ENCODE data around the gene DLG2.
"Not testable (repeated sequence)": the region's sequence is repeated elsewhere in the genome, so short reads cannot be mapped to it uniquely, and the experiment has no call there.

The DLG2 gene

DNA sequence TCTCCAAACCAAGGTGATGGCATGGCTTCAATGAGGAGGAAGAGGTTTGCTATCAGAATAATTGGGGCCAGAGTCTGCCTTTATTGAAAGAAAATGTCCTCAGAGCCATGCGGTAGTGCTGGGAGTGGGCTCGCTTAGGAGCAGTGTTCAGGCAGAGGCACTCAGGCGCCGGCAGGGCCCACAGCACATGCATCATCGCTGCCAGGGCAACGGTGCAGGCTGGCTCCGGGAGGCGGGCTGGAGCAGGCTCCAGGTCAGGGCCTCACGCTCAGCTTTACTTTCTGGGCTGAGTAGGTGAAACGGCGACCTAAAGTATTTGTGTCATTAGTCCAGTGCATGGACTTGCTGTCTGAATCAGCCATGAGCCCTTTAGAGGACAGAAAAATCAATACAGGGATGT, 2171.1 kb downstream of the DLG2 start:
- DNase-seq: no peak

DNA sequence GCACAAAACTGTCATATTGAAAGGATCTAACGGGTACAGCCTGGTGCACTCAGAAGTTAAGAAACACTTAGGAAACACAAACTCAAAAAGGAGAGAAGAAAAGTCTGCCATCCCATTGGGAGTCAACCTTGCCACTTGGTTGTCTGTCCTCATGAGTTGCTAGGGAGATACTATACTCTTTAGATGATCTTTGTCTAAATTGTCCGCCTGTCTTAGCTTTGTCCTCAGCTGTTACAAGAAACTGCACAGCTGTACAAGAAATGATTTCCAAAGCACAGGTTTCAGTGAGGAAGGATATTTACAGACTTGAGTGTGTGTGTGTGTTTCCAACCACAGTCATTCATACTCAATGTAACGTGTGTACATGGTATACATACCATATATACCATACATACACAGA, 2171.8 kb downstream of the DLG2 start:
- no peak for DNase-seq

DNA sequence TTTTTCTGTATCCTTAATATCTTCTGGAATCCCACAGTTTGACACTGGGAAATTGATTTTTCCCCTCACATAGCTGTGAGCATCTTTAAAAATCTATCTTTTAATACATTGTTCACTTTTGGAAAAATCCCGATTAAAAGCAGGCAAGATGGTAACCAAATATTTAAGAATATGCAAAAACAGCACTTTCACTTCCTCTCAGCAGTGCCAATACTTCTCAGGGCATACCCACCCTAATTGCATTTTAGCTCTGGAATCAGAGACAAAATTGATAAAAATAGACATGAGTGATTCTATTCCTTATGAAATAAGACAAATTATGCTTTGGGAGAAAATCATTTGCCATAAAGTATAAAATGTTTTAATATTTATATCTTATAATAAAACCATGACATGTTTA, 2172.5 kb downstream of the DLG2 start:
- DNase-seq: no peak

DNA sequence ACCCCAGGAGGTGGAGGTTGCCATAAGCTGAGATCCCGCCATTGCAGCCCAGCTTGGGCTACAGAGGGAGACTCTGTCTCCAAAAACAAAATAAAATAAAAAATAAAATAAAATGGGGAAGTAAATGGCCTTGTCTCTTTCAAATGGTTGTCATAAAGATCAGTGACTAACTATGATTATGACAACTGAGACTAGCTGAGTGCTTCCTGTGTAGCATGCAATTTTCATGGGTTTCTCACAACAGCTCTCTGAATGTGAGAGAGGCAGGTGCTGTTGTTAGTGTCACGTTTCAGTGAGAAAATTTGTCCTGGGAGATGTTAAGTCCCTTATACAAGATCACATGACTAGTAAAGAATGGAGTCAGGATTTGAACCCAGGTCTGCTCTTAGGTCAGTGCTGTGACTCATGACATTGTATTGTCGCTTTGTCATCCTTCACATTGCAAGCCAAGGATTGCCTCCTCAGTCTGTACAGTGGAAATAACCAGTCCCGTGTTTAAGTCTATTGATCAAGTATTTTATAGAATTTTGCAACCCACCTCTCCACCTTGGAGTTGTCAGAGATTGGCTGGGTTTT, 2177.7 kb downstream of the DLG2 start:
- no peak for DNase-seq

DNA sequence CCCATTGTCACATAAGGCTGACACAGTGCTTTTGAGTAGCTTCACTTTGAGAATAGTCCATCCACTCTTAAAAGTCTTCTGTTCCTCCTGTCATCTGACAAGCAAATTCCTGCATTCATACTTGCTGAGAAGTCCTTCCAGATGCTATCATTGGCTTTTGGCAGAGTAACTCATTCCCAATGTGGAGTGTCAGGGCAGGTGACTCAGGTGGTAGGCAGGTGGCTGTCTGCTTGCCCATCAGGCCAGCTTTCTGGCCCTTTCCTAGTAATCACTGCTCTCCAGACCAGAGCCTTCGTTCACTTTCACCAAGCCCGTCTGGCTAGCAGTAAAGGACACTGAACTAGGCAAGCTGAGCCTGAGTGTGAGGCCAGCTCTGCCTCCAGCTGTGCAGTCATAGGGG, 2178.5 kb downstream of the DLG2 start:
- DNase-seq: no peak

DNA sequence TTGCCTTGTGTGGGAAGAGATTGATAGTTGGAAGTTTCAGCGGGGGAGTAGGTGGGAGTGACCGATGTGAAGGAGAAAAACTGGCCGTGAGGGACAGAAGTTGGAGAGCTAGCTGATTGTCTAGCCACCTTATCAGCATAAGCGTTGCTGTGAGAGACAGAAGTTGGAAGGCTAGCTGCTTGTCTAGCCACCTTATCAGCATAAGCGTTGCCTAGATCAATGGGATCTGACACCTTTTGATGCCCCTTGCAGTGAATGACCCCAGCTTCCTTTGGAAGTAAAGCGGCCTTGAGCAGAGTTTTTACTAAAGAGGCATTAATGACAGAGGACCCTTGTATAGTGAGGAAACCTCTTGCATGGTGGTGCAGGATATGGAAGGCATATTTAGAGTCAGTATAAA, 2183.3 kb downstream of the DLG2 start:
- not testable (repeated sequence) for DNase-seq

DNA sequence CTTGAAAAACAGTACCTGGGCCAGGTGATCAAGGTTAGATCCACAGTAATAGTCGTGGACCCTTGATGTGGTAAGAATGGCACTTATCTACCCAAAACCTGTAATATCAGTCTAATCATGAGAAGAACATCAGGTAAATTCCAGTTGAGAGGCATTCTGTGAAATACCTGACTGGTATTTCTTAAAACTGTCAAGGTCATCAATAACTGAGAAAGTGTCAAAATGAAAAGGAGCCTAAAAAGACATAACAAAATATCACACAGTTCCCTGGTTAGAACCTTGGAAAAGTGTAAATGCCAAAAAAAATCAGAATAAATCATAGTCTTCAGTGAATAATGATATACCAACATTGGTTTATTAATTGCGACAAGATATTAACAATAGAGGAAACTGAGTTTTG, 2185.5 kb downstream of the DLG2 start:
- no peak for DNase-seq

DNA sequence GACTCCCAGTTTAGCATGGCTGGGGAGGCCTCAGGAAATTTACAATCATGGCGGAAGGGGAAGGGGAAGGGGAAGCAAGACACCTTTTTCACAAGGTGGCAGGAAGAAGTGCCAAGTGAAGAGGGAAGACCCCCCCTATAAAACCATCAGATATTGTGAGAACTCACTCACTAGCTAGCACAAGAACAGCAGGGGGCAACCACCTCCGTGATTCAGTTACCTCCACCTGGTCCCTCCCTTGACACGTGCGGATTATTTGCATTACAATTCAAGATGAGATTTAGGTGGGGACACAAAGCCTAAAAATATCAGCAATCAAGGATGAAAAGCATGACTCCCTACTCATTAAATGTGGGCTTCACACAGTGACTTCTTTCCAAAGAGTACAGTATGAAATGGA, 2186.0 kb downstream of the DLG2 start:
- no peak for DNase-seq

DNA sequence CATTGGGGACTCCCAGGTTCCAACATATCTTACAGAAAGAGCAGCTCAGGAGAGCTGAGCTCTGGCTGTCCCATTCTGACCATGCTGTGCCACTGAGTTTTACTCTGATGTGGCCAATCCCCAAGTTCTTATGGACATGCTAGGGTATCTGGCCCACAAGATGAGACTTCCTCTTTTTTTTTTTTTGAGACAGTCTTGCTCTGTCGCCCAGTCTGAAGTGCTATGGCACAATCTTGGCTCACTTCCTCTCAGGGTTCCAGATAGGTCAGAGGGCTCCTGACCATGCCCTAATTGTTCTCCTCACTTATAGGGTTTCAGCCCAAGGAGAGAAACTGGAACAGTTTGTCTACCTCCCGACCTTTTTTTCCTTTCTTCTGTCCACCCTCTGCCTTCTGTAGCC, 2188.7 kb downstream of the DLG2 start:
- DNase-seq: no peak

DNA sequence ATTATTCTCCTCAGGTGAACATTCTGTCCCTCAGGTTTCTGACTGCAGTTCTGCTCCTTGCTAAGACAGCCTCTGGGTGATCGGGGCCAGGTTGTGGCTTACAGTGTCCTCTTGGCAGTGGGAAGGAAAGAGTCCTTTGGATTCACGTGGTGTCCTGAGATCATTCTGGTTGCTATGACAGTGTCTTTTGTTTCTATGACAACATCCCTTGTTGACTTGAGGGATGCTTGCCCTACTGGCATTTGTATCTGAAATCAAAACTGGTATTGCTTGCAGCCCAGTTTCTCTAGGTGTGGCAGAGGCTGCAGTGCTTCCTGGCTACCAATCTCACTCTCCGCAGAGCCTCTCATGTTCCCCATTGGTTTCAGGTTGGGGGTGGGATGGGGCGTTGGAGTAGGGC, 2189.2 kb downstream of the DLG2 start:
- no peak for DNase-seq

DNA sequence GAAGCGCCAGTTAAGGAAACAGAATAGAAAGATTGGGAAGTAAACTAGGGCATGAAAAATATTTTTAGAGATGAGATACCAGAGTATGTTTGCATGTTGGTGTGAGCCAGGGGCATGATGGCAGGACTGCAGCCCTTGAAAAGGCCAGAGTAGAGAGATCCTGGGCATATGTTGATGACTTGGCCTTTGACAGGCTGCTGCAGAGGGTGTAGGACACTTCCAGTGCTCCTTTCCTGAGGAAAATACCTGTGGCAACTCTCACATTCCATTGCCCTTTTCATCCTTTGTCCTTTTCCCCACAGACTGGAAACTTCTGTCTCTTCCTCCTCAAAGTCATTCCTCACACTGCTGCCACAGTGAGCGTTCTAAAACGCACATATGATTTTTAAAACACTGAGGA, 2190.3 kb downstream of the DLG2 start:
- DNase-seq: no peak

DNA sequence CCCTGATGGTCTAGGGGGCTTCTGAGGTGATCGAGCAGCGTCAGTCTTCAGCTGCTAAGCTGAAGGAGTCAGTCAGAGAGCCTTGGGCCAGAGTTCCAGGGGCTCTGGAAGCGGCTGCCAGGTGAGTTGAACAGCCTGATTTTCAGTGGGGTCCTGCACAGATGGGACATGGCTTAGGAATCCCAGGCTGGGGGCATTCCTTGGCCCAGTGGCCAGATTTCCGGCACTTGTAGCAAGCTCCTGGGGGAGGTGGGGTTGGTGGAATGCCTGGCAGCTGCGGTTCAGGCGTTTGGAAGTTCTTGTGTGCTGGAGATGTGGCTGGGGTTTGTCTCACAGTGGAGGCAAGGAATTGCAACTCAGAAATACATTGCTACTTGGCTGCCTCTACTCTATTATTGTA, 2192.3 kb downstream of the DLG2 start:
- not testable (repeated sequence) for DNase-seq

DNA sequence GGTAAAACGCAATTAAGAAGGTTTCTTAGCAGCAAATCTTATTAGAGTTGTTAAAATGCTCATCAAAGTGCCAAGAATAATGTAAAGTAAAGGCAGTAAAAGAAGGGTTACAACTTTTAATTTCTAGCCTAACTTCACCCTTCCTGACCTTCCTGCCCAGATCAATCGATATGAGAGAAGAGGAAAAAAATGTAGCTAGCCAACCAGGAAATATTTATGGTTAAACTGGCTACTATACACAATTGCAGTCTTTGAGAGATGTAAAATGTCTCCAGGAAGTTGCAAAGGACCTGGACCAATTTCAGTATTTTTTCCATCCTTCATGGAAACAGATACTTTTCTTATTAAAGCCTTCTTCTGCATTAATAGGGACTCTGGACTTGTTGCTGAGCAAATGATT, 2199.2 kb downstream of the DLG2 start:
- DNase-seq: no peak

DNA sequence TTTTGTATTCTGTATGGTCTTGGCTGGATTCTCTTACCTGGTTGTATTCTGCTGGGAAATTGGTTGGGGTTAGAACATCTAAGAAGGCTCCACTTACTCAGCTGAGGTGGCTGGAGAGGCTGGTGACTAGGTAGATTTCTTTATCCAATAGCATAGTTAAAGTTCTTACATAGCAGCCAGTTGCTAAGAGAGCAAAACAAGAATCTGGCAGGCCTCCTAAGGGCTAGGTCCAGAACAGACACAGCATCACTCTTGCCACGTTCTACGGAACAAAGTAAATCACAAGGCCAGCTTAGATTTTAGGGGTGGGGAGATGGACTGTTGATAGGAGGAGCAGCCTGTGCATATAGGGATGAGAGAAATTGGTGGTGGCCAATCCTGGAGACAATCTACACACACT, 2199.6 kb downstream of the DLG2 start:
- no peak for DNase-seq

DNA sequence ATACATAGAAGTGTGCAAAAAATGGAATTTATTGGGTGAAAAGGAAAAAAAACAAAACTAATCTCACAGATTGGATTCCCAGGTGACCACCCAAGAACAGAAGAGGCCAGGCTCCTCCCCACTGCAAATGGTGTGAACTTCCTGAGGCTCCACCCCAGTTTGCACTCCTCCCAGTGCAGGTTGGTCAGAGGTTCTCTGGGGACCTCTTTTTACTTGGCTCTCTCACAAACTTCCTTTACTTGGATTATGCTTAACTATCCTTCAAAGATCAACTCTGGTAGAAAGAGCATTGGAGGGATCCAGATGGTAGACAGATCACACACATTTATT, 2202.0 kb downstream of the DLG2 start:
- no peak for DNase-seq

DNA sequence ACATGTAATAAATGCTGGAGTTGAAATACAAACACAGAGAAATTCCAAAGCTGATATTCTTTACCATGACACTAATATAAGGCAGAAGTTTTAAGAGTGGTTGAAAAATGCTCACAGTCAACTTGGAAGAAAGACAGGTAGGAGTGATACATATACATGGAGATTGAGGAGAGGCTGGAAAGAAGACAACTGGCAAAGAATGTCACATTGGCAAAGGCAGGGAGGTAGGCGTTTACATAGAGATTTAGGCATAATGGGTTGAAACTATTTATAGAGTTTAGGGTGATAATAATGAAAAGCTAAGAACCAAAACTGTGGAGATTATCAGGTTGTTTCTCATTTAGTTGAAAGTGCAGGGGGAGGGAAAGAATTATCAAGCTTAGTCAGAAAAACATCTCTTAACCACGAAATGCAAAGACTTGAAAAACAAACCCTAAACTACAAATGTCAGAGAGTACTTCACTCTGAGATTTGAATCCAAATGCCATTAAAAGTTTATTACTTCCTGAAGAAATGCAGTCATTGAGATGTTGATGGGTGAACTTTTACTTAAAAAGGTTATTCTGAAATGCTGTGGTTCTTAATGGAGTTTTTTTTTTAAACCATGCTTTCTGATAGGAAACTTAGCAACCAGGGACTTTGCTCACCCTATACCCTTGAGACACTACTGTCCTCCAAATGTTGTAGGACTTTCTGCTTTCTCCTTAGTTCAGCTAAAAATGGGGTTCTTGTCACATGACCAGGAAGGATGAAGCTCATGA, 2202.6 kb downstream of the DLG2 start:
- DNase-seq: no peak

DNA sequence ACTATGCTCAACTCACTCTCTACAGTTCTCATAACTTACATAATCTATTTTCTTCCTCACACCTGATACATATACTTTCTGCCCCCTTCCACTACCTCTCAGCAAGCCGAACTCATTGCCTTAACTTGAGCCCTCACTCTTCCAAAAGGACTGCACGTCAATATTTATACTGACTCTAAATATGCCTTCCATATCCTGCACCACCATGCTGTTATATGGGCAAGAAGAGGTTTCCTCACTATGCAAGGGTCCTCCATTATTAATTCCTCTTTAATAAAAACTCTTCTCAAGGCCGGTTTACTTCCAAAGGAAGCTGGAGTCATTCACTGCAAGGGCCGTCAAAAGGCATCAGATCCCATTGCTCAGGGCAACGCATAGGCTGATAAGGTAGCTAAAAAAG, 2204.5 kb downstream of the DLG2 start:
- DNase-seq: not testable (repeated sequence)

DNA sequence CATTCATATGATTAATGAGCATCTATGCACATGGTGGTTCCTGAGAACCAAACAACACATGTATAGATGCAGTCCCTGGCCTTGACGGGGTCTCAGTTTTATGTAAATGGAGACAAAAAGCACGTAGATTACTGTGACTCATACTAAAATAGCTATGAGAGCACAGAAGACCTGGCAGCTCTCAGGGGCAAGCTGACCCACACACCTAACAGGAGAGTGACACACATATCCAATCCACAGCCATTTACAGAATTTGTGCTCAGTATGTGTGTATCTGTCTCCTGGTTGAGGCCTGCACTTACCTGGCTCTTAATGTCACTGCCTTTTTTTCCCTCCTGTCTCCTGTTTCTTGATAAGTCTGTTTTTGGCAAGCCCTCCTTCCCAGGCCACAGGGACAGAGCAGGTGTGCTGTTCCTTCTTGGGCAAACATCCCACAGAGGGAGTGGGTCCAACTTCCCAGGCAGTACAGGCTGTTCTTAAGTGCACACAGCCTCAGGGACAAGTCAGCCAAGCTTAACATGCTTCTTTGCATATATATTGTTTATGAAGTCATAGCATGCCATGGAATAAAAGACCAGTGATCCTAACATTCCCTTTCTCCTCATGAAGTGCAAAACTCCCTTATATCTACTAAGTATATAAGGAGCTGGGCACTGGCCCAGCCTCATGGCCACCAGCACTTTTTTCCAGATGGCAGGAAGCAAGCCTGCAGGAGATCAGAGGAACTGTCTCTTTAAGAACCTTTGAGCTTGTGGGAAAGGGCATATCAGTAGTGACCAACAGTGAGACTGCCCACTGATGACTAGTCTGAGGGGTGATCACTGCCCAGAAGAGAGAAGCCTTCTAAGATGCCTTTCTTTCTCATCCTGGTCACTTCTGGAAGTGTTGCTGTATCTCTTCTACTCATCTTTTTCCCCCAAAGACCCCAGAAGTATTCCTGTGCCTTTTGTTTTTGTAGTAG, 2216.3 kb downstream of the DLG2 start:
- DNase-seq: no peak

DNA sequence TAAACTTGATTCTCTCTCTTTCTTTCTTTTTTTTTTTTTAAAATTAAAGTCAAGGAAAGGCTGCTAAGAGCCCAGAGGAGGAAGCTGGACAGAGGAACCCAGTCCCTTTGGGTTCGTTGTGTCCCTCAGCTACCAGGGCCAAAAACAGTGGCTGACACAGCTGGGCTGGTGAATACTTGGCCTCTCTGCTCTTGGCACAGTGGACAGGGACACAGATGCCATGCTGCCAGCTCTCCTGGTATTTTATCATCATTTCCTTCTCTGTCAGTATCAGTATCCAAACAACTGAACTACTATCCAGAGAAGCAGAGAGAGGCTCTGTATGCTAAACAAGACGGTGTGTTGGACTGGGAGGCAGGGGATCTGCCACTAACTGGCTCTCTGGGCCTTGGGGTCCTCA, 2217.3 kb downstream of the DLG2 start:
- peak; percentile 35 for DNase-seq

DNA sequence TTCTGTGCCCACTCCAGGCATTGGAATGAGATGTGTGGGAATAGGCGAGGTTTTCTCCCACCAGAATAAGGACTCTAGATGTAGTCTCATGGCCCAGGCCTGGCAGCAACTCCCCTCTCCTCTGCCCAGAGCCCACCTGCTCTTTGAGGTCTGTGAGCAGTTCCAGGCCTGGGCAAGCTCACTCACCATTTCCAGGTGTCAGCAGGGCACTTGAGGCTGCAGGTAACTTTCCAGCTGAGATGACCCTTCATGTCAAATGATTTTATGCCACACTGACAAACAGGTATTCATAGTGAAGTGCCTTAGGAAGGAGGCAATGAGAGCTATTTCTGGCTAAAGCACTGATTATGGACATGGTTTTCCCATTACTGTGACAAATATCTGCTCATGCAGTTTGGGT, 2217.7 kb downstream of the DLG2 start:
- DNase-seq: no peak

DNA sequence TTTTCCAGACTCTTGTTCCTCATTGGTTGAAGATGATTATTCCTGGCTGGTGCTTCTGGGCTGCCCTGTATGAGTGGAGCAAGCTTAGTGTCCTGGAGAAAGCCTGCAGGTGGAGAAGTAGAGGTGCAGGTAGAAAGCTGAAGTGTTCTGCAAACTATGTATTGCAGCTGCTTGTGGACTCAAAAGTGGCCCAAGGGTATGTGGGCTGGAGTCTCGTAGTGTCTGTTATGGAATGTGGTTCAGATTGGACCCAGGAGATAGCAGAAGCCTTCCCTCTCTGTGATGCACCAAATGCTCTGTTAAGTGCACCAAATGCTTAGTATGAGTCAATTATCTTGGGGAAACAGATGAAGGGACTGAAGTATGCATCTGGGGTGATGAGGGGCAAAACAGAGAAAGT, 2218.2 kb downstream of the DLG2 start:
- DNase-seq: no peak

Measured in midbrain (tissue), 1 donor.